Neural cell (in vitro differentiated cells): ENCODE data around the gene METTL26. TPM values are rescaled to one million over a fixed set of nuclear protein-coding genes. Genes with fewer than 3 reads are reported as not detected.

Source experiments
- H2AFZ ChIP-seq: fragments of 200-600, 300-800 bp; sonication (generic), shearing (Covaris generic); 2 replicates; pipeline ENCODE4 v1.6.0; 2014; ENCODE audit warnings: low read depth, mild to moderate bottlenecking, antibody characterized with exemption, low read length, moderate library complexity
- H3F3A ChIP-seq: fragments of 200-600 bp; shearing (Covaris generic); 2 replicates; pipeline ENCODE4 v1.6.1; 2016; ENCODE audit warnings: mild to moderate bottlenecking, moderate library complexity, mixed read lengths, antibody characterized with exemption, low read length; ENCODE audit not compliant: insufficient read depth, poor library complexity, severe bottlenecking
- H3K27ac ChIP-seq: fragments of 200-600, 300-800 bp; sonication (generic), shearing (Covaris generic); 2 replicates; pipeline ENCODE4 v1.5.1; 2014; ENCODE audit warnings: mild to moderate bottlenecking, low read length, moderate library complexity
- H3K27me3 ChIP-seq: fragments of 300-800, 200-600 bp; sonication (generic), shearing (Covaris generic); 2 replicates; pipeline ENCODE4 v1.6.0; 2014; ENCODE audit warnings: mild to moderate bottlenecking, low read depth, low read length, moderate library complexity; ENCODE audit not compliant: insufficient read depth
- H3K36me3 ChIP-seq: fragments of 300-800, 200-600 bp; sonication (generic), shearing (Covaris generic); 2 replicates; pipeline ENCODE4 v1.5.1; 2014; ENCODE audit warnings: mild to moderate bottlenecking, antibody characterized with exemption, low read length, moderate library complexity; ENCODE audit not compliant: insufficient read depth
- H3K4me2 ChIP-seq: fragments of 300-800, 200-600 bp; sonication (generic), shearing (Covaris generic); 2 replicates; pipeline ENCODE4 v1.6.0; 2014; ENCODE audit warnings: mild to moderate bottlenecking, low read length
- H3K4me3 ChIP-seq: fragments of 300-800, 200-600 bp; sonication (generic), shearing (Covaris generic); 2 replicates; pipeline ENCODE4 v1.5.1; 2014; ENCODE audit warnings: mild to moderate bottlenecking, low read length, moderate library complexity
- H3K79me2 ChIP-seq: fragments of 200-600 bp; shearing (Covaris generic); replicated peaks from 2 replicates; pipeline ENCODE4 v1.6.0; 2014; ENCODE audit warnings: mild to moderate bottlenecking, low read length, moderate library complexity; ENCODE audit not compliant: insufficient read depth
- H3K9ac ChIP-seq: fragments of 300-800, 200-600 bp; sonication (generic), shearing (Covaris generic); 2 replicates; pipeline ENCODE4 v1.6.1; 2016; ENCODE audit warnings: mild to moderate bottlenecking, low read length, mixed read lengths
- H3K9me2 ChIP-seq: fragments of 200-600 bp; shearing (Covaris generic); 2 replicates; pipeline ENCODE4 v1.6.1; 2016; ENCODE audit warnings: mild to moderate bottlenecking, low read length, mixed read lengths; ENCODE audit not compliant: insufficient read depth
- H3K9me3 ChIP-seq: fragments of 200-600, 300-800 bp; sonication (generic), shearing (Covaris generic); 2 replicates; pipeline ENCODE4 v1.6.1; 2016; ENCODE audit warnings: mild to moderate bottlenecking, mixed run types, low read length, moderate library complexity, mixed read lengths
- H4K20me1 ChIP-seq: fragments of 200-600 bp; shearing (Covaris generic); 2 replicates; pipeline ENCODE4 v1.6.1; 2016; ENCODE audit warnings: mild to moderate bottlenecking, mixed run types; ENCODE audit not compliant: insufficient read depth
- CTCF ChIP-seq: fragments of 450-650 bp; IDR thresholded peaks from 2 replicates; pipeline ENCODE4 v1.5.1; 2014; ENCODE audit warnings: antibody characterized with exemption, mild to moderate bottlenecking, moderate library complexity; ENCODE audit not compliant: poor library complexity, severe bottlenecking
- EP300 ChIP-seq: fragments of 450-650 bp; conservative IDR thresholded peaks from 2 replicates; pipeline ENCODE4 v1.6.1; 2014; ENCODE audit warnings: antibody characterized with exemption, mild to moderate bottlenecking, moderate library complexity; ENCODE audit not compliant: poor library complexity, severe bottlenecking
- EZH2 ChIP-seq: fragments of 200-600, 300-800 bp; shearing (Covaris generic), sonication (generic); IDR thresholded peaks from 2 replicates; pipeline ENCODE4 v1.6.1; 2014; ENCODE audit warnings: antibody characterized with exemption, low read length, borderline replicate concordance, mild to moderate bottlenecking; ENCODE audit not compliant: insufficient read depth, poor library complexity, severe bottlenecking
- MXI1 ChIP-seq: fragments of 450-650 bp; conservative IDR thresholded peaks from 2 replicates; pipeline ENCODE4 v1.6.1; 2014; ENCODE audit warnings: antibody characterized with exemption, mild to moderate bottlenecking; ENCODE audit not compliant: poor library complexity, severe bottlenecking
- POLR2AphosphoS5 ChIP-seq: IDR thresholded peaks from 2 replicates; pipeline ENCODE4 v1.6.1; 2012
- RAD21 ChIP-seq: fragments of 450-650 bp; conservative IDR thresholded peaks from 2 replicates; pipeline ENCODE4 v1.6.1; 2014; ENCODE audit warnings: antibody characterized with exemption, mild to moderate bottlenecking, moderate library complexity
- SMC3 ChIP-seq: fragments of 450-650 bp; conservative IDR thresholded peaks from 2 replicates; pipeline ENCODE4 v1.6.1; 2014; ENCODE audit warnings: antibody characterized with exemption, mild to moderate bottlenecking, moderate library complexity; ENCODE audit not compliant: poor library complexity
- TAF1 ChIP-seq: IDR thresholded peaks from 2 replicates; pipeline ENCODE4 v1.6.1; 2012; ENCODE audit warnings: low read depth
- polyA plus RNA-seq: library from polyadenylated mRNA; depleted of rRNA; stranded (reverse); fragments of >200 nt; gene quantifications from 2 replicates; pipeline ENCODE4 v1.2.3, GENCODE V29; 2014
- TF ChIP-seq, protein P1 (sequence below): IDR thresholded peaks from 2 replicates; pipeline ENCODE4 v1.6.1; 2012; ENCODE audit warnings: borderline replicate concordance

METTL26 gene
- polyA plus RNA-seq, 1 donor from 2014 or later = 127 TPM

DNA sequence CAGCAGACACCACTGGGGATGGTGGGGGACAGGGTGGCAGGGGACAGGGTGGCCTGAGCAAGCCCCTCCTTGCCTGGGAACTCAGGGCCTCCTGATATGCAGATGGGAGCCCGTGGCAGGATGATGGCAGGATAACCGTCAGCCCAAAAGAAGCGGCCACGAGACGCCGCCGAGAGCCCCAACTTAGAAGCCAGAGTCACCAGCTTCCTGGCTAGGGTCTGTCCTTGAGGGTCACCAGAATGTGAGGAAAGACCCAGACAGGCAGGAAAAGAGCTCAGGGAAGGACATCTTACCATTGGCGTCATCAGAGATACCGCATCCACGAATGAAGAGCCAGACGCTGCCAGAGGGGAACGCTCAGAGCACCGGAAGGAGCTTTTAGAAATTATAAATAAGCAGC lies 26.8 kb downstream of the METTL26 start:
- Histone ChIP-seq H3K9ac (no peak overlapping the region), H3K27me3 (no peaks in the 10 kb centered on the region), H3K36me3 (no peaks in the 10 kb centered on the region), H3K4me2 (no peak overlapping the region), H3K9me3 (no peaks in the 10 kb centered on the region), H3K27ac (no peak overlapping the region), H2AFZ (no peak overlapping the region), H3F3A (no peaks in the 10 kb centered on the region), H3K4me3 (no peak overlapping the region), H4K20me1 (no peaks in the 10 kb centered on the region), H3K79me2 (no peaks in the 10 kb centered on the region), H3K9me2 (no peaks in the 10 kb centered on the region)
- TF ChIP-seq RAD21 (no peak), CTCF (no peak), TAF1 (no peak), SMC3 (no peak), MXI1 (no peak), POLR2AphosphoS5 (no peak), EZH2 (no peak), EP300 (no peak)
- TF ChIP-seq, protein P1, sequence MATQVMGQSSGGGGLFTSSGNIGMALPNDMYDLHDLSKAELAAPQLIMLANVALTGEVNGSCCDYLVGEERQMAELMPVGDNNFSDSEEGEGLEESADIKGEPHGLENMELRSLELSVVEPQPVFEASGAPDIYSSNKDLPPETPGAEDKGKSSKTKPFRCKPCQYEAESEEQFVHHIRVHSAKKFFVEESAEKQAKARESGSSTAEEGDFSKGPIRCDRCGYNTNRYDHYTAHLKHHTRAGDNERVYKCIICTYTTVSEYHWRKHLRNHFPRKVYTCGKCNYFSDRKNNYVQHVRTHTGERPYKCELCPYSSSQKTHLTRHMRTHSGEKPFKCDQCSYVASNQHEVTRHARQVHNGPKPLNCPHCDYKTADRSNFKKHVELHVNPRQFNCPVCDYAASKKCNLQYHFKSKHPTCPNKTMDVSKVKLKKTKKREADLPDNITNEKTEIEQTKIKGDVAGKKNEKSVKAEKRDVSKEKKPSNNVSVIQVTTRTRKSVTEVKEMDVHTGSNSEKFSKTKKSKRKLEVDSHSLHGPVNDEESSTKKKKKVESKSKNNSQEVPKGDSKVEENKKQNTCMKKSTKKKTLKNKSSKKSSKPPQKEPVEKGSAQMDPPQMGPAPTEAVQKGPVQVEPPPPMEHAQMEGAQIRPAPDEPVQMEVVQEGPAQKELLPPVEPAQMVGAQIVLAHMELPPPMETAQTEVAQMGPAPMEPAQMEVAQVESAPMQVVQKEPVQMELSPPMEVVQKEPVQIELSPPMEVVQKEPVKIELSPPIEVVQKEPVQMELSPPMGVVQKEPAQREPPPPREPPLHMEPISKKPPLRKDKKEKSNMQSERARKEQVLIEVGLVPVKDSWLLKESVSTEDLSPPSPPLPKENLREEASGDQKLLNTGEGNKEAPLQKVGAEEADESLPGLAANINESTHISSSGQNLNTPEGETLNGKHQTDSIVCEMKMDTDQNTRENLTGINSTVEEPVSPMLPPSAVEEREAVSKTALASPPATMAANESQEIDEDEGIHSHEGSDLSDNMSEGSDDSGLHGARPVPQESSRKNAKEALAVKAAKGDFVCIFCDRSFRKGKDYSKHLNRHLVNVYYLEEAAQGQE = no peak

DNA sequence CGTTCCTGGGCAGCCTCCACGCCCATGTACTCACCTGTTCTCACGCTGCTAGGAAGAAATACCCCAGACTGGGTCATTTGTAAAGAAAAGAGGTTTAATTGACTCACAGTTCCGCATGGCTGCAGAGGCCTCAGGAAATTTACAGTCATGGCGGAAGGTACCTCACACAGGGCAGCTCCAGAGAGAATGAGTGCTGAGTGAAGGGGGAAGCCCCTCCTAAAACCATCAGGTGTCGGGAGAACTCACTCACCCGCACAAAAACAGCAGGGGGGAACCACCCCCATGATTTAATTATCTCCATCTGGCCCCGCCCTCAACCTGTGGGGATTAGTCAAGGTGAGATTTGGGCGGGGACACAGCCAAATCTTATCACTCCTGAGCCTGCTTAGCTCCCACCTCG lies 28.1 kb downstream of the METTL26 start:
- no peak overlapping the region for H3K4me3 ChIP-seq
- no peaks in the 10 kb centered on the region for H4K20me1 ChIP-seq

More for the DNA sequence above, 28.1 kb downstream of the METTL26 start:
- TF ChIP-seq CTCF (no peak), MXI1 (no peak), EP300 (no peak), EZH2 (no peak), POLR2AphosphoS5 (no peak), RAD21 (no peak), TAF1 (no peak), SMC3 (no peak)
- TF ChIP-seq, protein P1 = no peak
- H3F3A ChIP-seq = no peaks in the 10 kb centered on the region
- H3K9me3 ChIP-seq = no peaks in the 10 kb centered on the region
- H2AFZ ChIP-seq = no peak overlapping the region
- no peak overlapping the region for H3K4me2 ChIP-seq
- H3K27ac ChIP-seq = no peak overlapping the region
- H3K9me2 ChIP-seq = no peaks in the 10 kb centered on the region
- H3K9ac ChIP-seq = no peak overlapping the region
- H3K36me3 ChIP-seq = no peaks in the 10 kb centered on the region
- no peaks in the 10 kb centered on the region for H3K27me3 ChIP-seq
- H3K79me2 ChIP-seq = no peaks in the 10 kb centered on the region
